Measurements from ENCODE around the gene MYO1A.

- TF ChIP-seq, protein P1, sequence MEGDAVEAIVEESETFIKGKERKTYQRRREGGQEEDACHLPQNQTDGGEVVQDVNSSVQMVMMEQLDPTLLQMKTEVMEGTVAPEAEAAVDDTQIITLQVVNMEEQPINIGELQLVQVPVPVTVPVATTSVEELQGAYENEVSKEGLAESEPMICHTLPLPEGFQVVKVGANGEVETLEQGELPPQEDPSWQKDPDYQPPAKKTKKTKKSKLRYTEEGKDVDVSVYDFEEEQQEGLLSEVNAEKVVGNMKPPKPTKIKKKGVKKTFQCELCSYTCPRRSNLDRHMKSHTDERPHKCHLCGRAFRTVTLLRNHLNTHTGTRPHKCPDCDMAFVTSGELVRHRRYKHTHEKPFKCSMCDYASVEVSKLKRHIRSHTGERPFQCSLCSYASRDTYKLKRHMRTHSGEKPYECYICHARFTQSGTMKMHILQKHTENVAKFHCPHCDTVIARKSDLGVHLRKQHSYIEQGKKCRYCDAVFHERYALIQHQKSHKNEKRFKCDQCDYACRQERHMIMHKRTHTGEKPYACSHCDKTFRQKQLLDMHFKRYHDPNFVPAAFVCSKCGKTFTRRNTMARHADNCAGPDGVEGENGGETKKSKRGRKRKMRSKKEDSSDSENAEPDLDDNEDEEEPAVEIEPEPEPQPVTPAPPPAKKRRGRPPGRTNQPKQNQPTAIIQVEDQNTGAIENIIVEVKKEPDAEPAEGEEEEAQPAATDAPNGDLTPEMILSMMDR (conservative IDR thresholded peaks at IDR 0.05; ENCODE audit: low read depth, low read length): no peak
- TF ChIP-seq EZH2 (IDR thresholded peaks at IDR 0.05; ENCODE audit: borderline replicate concordance, low read depth, low read length, poor library complexity, severe bottlenecking): no peak
These were observed 5.5 kb downstream of the MYO1A start for GRCh38 chr12:57044468-57044867.
